GM10266 (cell line): Measurements from ENCODE around the gene SYP.
A peak's percentile ranks its signal among the peaks of the same experiment; 100 is the strongest.

ENCODE experiments used
- DNase-seq: peaks from one replicate; pipeline ENCODE4 v3.0.0; 2012; ENCODE audit errors: extremely low spot score
- CTCF ChIP-seq: IDR thresholded peaks from 2 replicates; pipeline ENCODE4 v1.5.1; 2012; ENCODE audit warnings: mild to moderate bottlenecking, low read depth; ENCODE audit not compliant: control insufficient read depth, insufficient read depth; ENCODE audit errors: missing control alignments

SYP gene

GRCh38 chrX:49232525-49232924, 32.5 kb upstream of the SYP start:
- no peak for DNase-seq
- TF ChIP-seq CTCF, result no peak

- no peak for TF ChIP-seq CTCF
- no peak for DNase-seq
These were observed 31.5 kb upstream of the SYP start for GRCh38 chrX:49231333-49232000.

GRCh38 chrX:49230500-49231232, 30.7 kb upstream of the SYP start:
- peak; percentile 83 for DNase-seq
- TF ChIP-seq CTCF, result peak; percentile 33

GRCh38 chrX:49228185-49228584, 28.2 kb upstream of the SYP start:
- DNase-seq, result no peak
- no peak for TF ChIP-seq CTCF

GRCh38 chrX:49227726-49228125, 27.7 kb upstream of the SYP start:
- no peak for TF ChIP-seq CTCF
- DNase-seq, result no peak

GRCh38 chrX:49226946-49227345, 27.0 kb upstream of the SYP start:
- no peak for DNase-seq
- no peak for TF ChIP-seq CTCF

GRCh38 chrX:49225858-49226257, 25.9 kb upstream of the SYP start:
- TF ChIP-seq CTCF, result no peak
- DNase-seq, result no peak
